HEK293 (cell line): ENCODE results near the gene PBRM1.

ENCODE experiments used
- ATF2 ChIP-seq: fragments of 450-650 bp; formaldehyde crosslinking; IDR thresholded peaks from 2 replicates; pipeline ENCODE4 v1.5.1; 2016; ENCODE audit warnings: missing biosample characterization, missing genetic modification characterization, low read depth
- CTCF ChIP-seq: fragments of 450-650 bp; formaldehyde crosslinking; IDR thresholded peaks from 2 replicates; pipeline ENCODE4 v1.5.1; 2016; ENCODE audit warnings: missing biosample characterization, missing genetic modification characterization
- PRDM10 ChIP-seq: fragments of 450-650 bp; formaldehyde crosslinking; IDR thresholded peaks from 2 replicates; pipeline ENCODE4 v1.5.1; 2016; ENCODE audit warnings: missing biosample characterization, missing genetic modification characterization
- SP2 ChIP-seq: fragments of 450-650 bp; formaldehyde crosslinking; IDR thresholded peaks from 2 replicates; pipeline ENCODE4 v1.5.1; 2016; ENCODE audit warnings: missing biosample characterization, missing genetic modification characterization
- ZBTB10 ChIP-seq: fragments of 450-650 bp; formaldehyde crosslinking; IDR thresholded peaks from 2 replicates; pipeline ENCODE4 v1.5.1; 2016; ENCODE audit warnings: missing biosample characterization, missing genetic modification characterization
- ZBTB26 ChIP-seq: fragments of 450-650 bp; formaldehyde crosslinking; optimal IDR thresholded peaks from 2 replicates; pipeline ENCODE3; 2016; ENCODE audit warnings: missing biosample characterization, mild to moderate bottlenecking, missing genetic modification characterization
- ZNF121 ChIP-seq: fragments of 450-650 bp; formaldehyde crosslinking; IDR thresholded peaks from 2 replicates; pipeline ENCODE4 v1.5.1; 2016; ENCODE audit warnings: missing biosample characterization, missing genetic modification characterization
- ZNF140 ChIP-seq: fragments of 450-650 bp; formaldehyde crosslinking; IDR thresholded peaks from 2 replicates; pipeline ENCODE4 v1.5.1; 2016; ENCODE audit warnings: missing biosample characterization, missing genetic modification characterization
- ZNF175 ChIP-seq: fragments of 450-650 bp; formaldehyde crosslinking; IDR thresholded peaks from 2 replicates; pipeline ENCODE4 v1.5.1; 2016; ENCODE audit warnings: missing biosample characterization, missing genetic modification characterization
- ZNF558 ChIP-seq: fragments of 450-650 bp; formaldehyde crosslinking; IDR thresholded peaks from 2 replicates; pipeline ENCODE4 v1.5.1; 2016; ENCODE audit warnings: missing biosample characterization, missing genetic modification characterization
- ZNF707 ChIP-seq: fragments of 450-650 bp; formaldehyde crosslinking; IDR thresholded peaks from 2 replicates; pipeline ENCODE4 v1.5.1; 2016; ENCODE audit warnings: missing biosample characterization, missing genetic modification characterization

GRCh38 chr3:52527039-52527731, 158.5 kb downstream of the PBRM1 start:
- TF ChIP-seq PRDM10 (tag by site-specific recombination) (no peak), ZBTB10 (tag by site-specific recombination) (no peak), ZNF558 (tag by site-specific recombination) (no peak), ZBTB26 (no peak), CTCF (tag by site-specific recombination) (no peak), ZNF140 (tag by site-specific recombination) (no peak), ZNF121 (tag by site-specific recombination) (no peak), SP2 (tag by site-specific recombination) (no peak), ZNF175 (tag by site-specific recombination) (no peak), ZNF707 (tag by site-specific recombination) (no peak), ATF2 (tag by site-specific recombination) (no peak)
